Prostate gland (tissue), 2 donors: ENCODE results near the gene ELMO1.

Experiments
- CTCF ChIP-seq, 4 experiments: fragments of 200-600 bp in 2 of 4; fragments of 450-650 bp in 2 of 4; sonication (generic) in 2 of 4; IDR thresholded peaks; 1 replicate in 3 of 4; 2 replicates in 1 of 4; pipeline ENCODE4 v1.5.1; 2016 to 2019; ENCODE audit warnings: antibody characterized with exemption in 4 of 4, mild to moderate bottlenecking in 2 of 4, moderate library complexity in 2 of 4
- POLR2A ChIP-seq: fragments of 450-650 bp; IDR thresholded peaks from one replicate; pipeline ENCODE4 v1.6.1; 2016; ENCODE audit warnings: antibody characterized with exemption, mild to moderate bottlenecking

- TF ChIP-seq CTCF (IDR thresholded peaks at IDR 0.05) (no peak), POLR2A (no peak)
Measured at GRCh38 chr7:37216156-37216852, 232.4 kb downstream of the ELMO1 start.
